MM.1S (cell line): ENCODE measurements around the gene CDK5RAP2.
A peak's percentile ranks its signal among the peaks of the same experiment; 100 is the strongest.

Experiments used
- DNase-seq: peaks from one replicate; pipeline ENCODE4 v3.0.0-alpha.2; 2015
- H2AFZ ChIP-seq: fragments of 300-600 bp; sonication (generic); 2 replicates; pipeline ENCODE4 v1.6.0; 2016; ENCODE audit warnings: antibody characterized with exemption, low read length
- H3F3A ChIP-seq: fragments of 300-600 bp; sonication (generic); 2 replicates; pipeline ENCODE4 v1.6.1; 2016; ENCODE audit warnings: mild to moderate bottlenecking, antibody characterized with exemption, low read length, moderate library complexity, mixed read lengths; ENCODE audit not compliant: insufficient read depth
- H3K27ac ChIP-seq: fragments of 300-600 bp; sonication (generic); 2 replicates; pipeline ENCODE4 v1.5.1; 2016; ENCODE audit warnings: mild to moderate bottlenecking, low read length
- H3K27me3 ChIP-seq: fragments of 300-600 bp; sonication (generic); replicated peaks from 2 replicates; pipeline ENCODE4 v1.6.0; 2016; ENCODE audit warnings: low read length; ENCODE audit not compliant: insufficient read depth
- H3K36me3 ChIP-seq: fragments of 300-600 bp; sonication (generic); replicated peaks from 2 replicates; pipeline ENCODE4 v1.6.1; 2016; ENCODE audit warnings: mild to moderate bottlenecking, low read length, mixed read lengths; ENCODE audit not compliant: insufficient read depth
- H3K4me1 ChIP-seq: fragments of 300-600 bp; sonication (generic); 2 replicates; pipeline ENCODE4 v1.6.1; 2016; ENCODE audit warnings: low read length, mixed read lengths
- H3K4me2 ChIP-seq: fragments of 300-600 bp; sonication (generic); 2 replicates; pipeline ENCODE4 v1.6.0; 2016; ENCODE audit warnings: low read depth, low read length
- H3K4me3 ChIP-seq: fragments of 300-600 bp; sonication (generic); 2 replicates; pipeline ENCODE4 v1.5.1; 2016; ENCODE audit warnings: low read length, mixed read lengths
- H3K79me2 ChIP-seq: fragments of 300-600 bp; sonication (generic); 2 replicates; pipeline ENCODE4 v1.6.1; 2016; ENCODE audit warnings: mixed run types, low read length, mixed read lengths
- H3K9ac ChIP-seq: fragments of 300-600 bp; sonication (generic); 2 replicates; pipeline ENCODE4 v1.6.1; 2016; ENCODE audit warnings: low read length, mixed read lengths
- H3K9me2 ChIP-seq: fragments of 300-600 bp; sonication (generic); replicated peaks from 2 replicates; pipeline ENCODE4 v1.6.1; 2016; ENCODE audit warnings: mild to moderate bottlenecking, low read length, mixed read lengths; ENCODE audit not compliant: insufficient read depth
- H3K9me3 ChIP-seq: fragments of 300-600 bp; sonication (generic); replicated peaks from 2 replicates; pipeline ENCODE4 v1.6.1; 2016; ENCODE audit warnings: mild to moderate bottlenecking, low read length, mixed read lengths; ENCODE audit not compliant: insufficient read depth
- H4K20me1 ChIP-seq: fragments of 300-600 bp; sonication (generic); 2 replicates; pipeline ENCODE4 v1.6.1; 2016; ENCODE audit warnings: mild to moderate bottlenecking, low read length, moderate library complexity, mixed read lengths; ENCODE audit not compliant: insufficient read depth
- EZH2 ChIP-seq: fragments of 300-600 bp; sonication (generic); optimal IDR thresholded peaks from 2 replicates; pipeline ENCODE3; 2017; ENCODE audit warnings: low read depth, mild to moderate bottlenecking, antibody characterized with exemption, low read length, mixed read lengths
- EZH2phosphoT487 ChIP-seq: fragments of 300-600 bp; sonication (generic); IDR thresholded peaks from 2 replicates; pipeline ENCODE4 v1.6.1; 2018; ENCODE audit warnings: antibody characterized with exemption, low read length
- TF ChIP-seq, protein P1 (sequence below): fragments of 300-600 bp; sonication (generic); IDR thresholded peaks from 2 replicates; pipeline ENCODE4 v1.5.1; 2016; ENCODE audit warnings: antibody characterized with exemption, low read length, mixed read lengths

The CDK5RAP2 gene

GRCh38 chr9:120490888-120491595, 88.9 kb downstream of the CDK5RAP2 start:
- Histone ChIP-seq H3K79me2 (peaks cover 11% of the 10 kb centered on the region), H3K4me1 (peaks cover 19% of the 10 kb centered on the region), H2AFZ (no peak overlapping the region), H3K4me3 (no peak overlapping the region), H3K27me3 (no peaks in the 10 kb centered on the region), H3K9ac (no peak overlapping the region), H3K9me3 (no peaks in the 10 kb centered on the region), H3F3A (peaks cover 11% of the 10 kb centered on the region), H3K4me2 (peak overlapping the region; percentile 31), H4K20me1 (no peaks in the 10 kb centered on the region), H3K36me3 (peaks cover 5% of the 10 kb centered on the region; the same call in 1 of the 2 replicates), H3K9me2 (no peaks in the 10 kb centered on the region), H3K27ac (peak overlapping the region; percentile 46; the same call in 1 of the 2 replicates)
- no peak for TF ChIP-seq EZH2
- TF ChIP-seq EZH2phosphoT487: no peak
- TF ChIP-seq, protein P1, sequence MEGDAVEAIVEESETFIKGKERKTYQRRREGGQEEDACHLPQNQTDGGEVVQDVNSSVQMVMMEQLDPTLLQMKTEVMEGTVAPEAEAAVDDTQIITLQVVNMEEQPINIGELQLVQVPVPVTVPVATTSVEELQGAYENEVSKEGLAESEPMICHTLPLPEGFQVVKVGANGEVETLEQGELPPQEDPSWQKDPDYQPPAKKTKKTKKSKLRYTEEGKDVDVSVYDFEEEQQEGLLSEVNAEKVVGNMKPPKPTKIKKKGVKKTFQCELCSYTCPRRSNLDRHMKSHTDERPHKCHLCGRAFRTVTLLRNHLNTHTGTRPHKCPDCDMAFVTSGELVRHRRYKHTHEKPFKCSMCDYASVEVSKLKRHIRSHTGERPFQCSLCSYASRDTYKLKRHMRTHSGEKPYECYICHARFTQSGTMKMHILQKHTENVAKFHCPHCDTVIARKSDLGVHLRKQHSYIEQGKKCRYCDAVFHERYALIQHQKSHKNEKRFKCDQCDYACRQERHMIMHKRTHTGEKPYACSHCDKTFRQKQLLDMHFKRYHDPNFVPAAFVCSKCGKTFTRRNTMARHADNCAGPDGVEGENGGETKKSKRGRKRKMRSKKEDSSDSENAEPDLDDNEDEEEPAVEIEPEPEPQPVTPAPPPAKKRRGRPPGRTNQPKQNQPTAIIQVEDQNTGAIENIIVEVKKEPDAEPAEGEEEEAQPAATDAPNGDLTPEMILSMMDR: no peak; the same call in 1 of the 2 replicates
- peak; percentile 56 for DNase-seq

DNA sequence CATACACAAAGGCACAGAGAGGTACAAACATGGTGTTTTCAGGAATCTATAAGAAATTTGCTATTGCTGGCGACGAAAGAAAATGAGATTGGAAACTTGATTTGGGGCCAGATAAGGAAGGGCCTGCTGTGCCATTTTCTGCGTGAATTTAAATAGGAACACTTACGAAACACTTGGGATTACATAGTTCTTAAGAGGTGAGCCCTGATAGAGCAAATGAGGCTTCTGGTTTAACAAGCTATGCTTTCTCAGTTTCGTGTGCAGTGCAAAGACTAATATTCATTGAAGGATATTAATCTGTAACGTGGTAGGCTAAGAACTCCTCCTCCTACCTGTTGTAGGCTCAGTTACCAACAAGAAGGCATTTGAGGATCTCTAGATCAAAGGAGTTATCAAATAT, 93.1 kb downstream of the CDK5RAP2 start:
- Histone ChIP-seq H3K27me3 (no peaks in the 10 kb centered on the region), H3K4me1 (peaks cover 16% of the 10 kb centered on the region), H3F3A (peaks cover 6% of the 10 kb centered on the region; the same call in 1 of the 2 replicates), H2AFZ (no peak overlapping the region), H3K9me2 (no peaks in the 10 kb centered on the region), H3K36me3 (peaks cover 5% of the 10 kb centered on the region), H3K79me2 (no peaks in the 10 kb centered on the region), H4K20me1 (no peaks in the 10 kb centered on the region), H3K9ac (no peak overlapping the region), H3K27ac (no peak overlapping the region), H3K9me3 (no peaks in the 10 kb centered on the region), H3K4me3 (no peak overlapping the region), H3K4me2 (no peak overlapping the region)
- no peak for DNase-seq
- TF ChIP-seq, protein P1: no peak
- TF ChIP-seq EZH2: no peak
- TF ChIP-seq EZH2phosphoT487: no peak

DNA sequence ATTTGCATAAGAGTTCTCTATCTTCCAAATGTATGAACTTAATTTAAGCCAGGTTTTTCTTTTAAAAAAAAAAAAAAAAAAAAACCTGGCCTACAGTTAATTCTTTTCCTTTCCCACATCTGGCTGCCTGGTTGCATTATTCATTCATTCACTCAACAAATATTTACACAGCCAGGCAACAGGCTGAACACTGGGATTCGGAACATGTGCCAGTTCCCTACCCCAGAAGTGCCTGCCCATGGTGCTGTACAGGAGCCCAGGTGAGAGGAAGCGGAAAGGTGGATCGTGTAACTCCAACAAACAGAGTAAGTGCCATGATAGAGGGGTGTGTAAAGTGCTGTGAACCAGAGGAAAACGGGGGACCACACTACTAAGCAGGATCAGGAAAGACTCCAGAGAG, 93.6 kb downstream of the CDK5RAP2 start:
- DNase-seq: no peak
- no peak overlapping the region for H3K4me2 ChIP-seq

More for the DNA sequence above, 93.6 kb downstream of the CDK5RAP2 start:
- no peak for TF ChIP-seq EZH2
- TF ChIP-seq, protein P1: no peak
- no peak for TF ChIP-seq EZH2phosphoT487
- H3K9ac ChIP-seq: no peak overlapping the region
- H3F3A ChIP-seq: peaks cover 4% of the 10 kb centered on the region; the same call in 1 of the 2 replicates
- H3K27me3 ChIP-seq: no peaks in the 10 kb centered on the region
- no peak overlapping the region for H2AFZ ChIP-seq
- no peaks in the 10 kb centered on the region for H4K20me1 ChIP-seq
- no peaks in the 10 kb centered on the region for H3K9me2 ChIP-seq
- H3K79me2 ChIP-seq: no peaks in the 10 kb centered on the region
- peaks cover 5% of the 10 kb centered on the region for H3K36me3 ChIP-seq
- H3K4me3 ChIP-seq: no peak overlapping the region
- H3K9me3 ChIP-seq: no peaks in the 10 kb centered on the region
- peaks cover 11% of the 10 kb centered on the region for H3K4me1 ChIP-seq
- H3K27ac ChIP-seq: no peak overlapping the region
